Measurements from ENCODE around the gene HASPIN.

DNA sequence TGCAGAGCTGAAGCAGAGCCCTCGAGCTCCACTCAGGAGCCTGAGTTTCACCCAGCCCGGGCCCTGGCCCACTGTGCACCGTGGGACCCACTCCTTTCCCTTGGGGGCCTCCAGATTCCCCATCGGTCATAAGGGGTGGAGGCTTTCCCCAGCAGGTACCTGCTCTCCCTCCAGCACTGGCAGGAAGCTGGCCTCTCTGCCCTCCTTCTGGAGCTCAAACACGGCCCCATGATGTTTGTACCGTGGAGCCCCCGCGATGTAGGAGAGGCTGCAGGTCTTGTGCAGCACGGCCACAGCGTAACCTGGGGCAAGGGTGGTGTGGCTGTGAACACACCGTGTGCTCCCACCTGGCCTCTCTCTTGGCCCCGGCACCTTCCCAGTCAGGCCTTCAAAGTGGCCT lies 29.9 kb downstream of the HASPIN start:
- TF ChIP-seq, protein P1, sequence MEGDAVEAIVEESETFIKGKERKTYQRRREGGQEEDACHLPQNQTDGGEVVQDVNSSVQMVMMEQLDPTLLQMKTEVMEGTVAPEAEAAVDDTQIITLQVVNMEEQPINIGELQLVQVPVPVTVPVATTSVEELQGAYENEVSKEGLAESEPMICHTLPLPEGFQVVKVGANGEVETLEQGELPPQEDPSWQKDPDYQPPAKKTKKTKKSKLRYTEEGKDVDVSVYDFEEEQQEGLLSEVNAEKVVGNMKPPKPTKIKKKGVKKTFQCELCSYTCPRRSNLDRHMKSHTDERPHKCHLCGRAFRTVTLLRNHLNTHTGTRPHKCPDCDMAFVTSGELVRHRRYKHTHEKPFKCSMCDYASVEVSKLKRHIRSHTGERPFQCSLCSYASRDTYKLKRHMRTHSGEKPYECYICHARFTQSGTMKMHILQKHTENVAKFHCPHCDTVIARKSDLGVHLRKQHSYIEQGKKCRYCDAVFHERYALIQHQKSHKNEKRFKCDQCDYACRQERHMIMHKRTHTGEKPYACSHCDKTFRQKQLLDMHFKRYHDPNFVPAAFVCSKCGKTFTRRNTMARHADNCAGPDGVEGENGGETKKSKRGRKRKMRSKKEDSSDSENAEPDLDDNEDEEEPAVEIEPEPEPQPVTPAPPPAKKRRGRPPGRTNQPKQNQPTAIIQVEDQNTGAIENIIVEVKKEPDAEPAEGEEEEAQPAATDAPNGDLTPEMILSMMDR (IDR thresholded peaks at IDR 0.05) = no peak
- TF ChIP-seq EZH2 (IDR thresholded peaks at IDR 0.05) (no peak), EZH2phosphoT487 (IDR thresholded peaks at IDR 0.05) (no peak)

All from neural progenitor cell (in vitro differentiated cells).